OCI-LY3 (cell line): ENCODE data around the gene LPCAT1.
"Not testable (repeated sequence)": the region's sequence is repeated elsewhere in the genome, so short reads cannot be mapped to it uniquely, and the experiment has no call there.

Experiments
- EZH2phosphoT487 ChIP-seq: fragments of 200-600 bp; shearing (Covaris generic); IDR thresholded peaks from 2 replicates; pipeline ENCODE4 v1.6.1; 2018; ENCODE audit warnings: antibody characterized with exemption, mixed run types, low read depth
- TF ChIP-seq, protein P1 (sequence below): fragments of 200-600, 300-600 bp; sonication (generic); IDR thresholded peaks from 2 replicates; pipeline ENCODE4 v1.5.1; 2014; ENCODE audit warnings: antibody characterized with exemption, low read length, low read depth

DNA sequence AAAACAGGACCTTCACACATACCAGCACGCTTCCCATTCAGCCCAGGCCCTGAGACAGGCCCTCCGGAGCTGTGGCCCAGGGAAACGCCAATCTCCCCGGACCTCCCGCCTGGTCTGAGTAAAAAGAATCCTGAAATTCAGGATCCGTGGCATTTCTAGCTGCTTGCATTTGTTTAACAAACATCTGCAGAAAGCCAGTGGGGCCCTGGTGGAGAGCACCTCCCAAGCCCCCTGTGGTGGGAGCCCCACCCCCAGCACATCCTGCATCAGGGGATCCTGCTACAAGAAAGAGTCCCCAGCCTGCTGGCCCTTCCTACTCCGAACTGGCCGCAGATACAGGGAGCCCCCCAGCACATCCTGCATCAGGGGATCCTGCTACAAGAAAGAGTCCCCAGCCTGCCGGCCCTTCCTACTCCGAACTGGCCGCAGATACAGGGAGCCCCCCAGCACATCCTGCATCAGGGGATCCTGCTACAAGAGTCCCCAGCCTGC, 8.9 kb downstream of the LPCAT1 start:
- TF ChIP-seq, protein P1, sequence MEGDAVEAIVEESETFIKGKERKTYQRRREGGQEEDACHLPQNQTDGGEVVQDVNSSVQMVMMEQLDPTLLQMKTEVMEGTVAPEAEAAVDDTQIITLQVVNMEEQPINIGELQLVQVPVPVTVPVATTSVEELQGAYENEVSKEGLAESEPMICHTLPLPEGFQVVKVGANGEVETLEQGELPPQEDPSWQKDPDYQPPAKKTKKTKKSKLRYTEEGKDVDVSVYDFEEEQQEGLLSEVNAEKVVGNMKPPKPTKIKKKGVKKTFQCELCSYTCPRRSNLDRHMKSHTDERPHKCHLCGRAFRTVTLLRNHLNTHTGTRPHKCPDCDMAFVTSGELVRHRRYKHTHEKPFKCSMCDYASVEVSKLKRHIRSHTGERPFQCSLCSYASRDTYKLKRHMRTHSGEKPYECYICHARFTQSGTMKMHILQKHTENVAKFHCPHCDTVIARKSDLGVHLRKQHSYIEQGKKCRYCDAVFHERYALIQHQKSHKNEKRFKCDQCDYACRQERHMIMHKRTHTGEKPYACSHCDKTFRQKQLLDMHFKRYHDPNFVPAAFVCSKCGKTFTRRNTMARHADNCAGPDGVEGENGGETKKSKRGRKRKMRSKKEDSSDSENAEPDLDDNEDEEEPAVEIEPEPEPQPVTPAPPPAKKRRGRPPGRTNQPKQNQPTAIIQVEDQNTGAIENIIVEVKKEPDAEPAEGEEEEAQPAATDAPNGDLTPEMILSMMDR, result not testable (repeated sequence)
- not testable (repeated sequence) for TF ChIP-seq EZH2phosphoT487
